Right atrium auricular region (tissue), 2 donors: Measurements from ENCODE around the gene DGKD. TPM values are rescaled to one million over a fixed set of nuclear protein-coding genes. Genes with fewer than 3 reads are reported as not detected.
A peak's percentile ranks its signal among the peaks of the same experiment; 100 is the strongest.

ENCODE experiments used
- DNase-seq: peaks from one replicate; pipeline ENCODE4 v3.0.0-alpha.2; 2019; ENCODE audit warnings: low spot score
- H3K27ac ChIP-seq, 2 donors: fragments of 200-600 bp; sonication (generic); 1 replicate in 1 of 2; 2 replicates in 1 of 2; pipeline ENCODE4 v1.5.1; 2016 to 2019
- H3K27me3 ChIP-seq, 2 donors: fragments of 200-600 bp; sonication (generic); one replicate each; pipeline versions ENCODE4 v1.5.1 to v1.6.0; 2017 to 2019
- H3K36me3 ChIP-seq: fragments of 200-600 bp; sonication (generic); one replicate; pipeline ENCODE4 v1.5.1; 2016
- H3K4me1 ChIP-seq, 2 donors: fragments of 200-600 bp; sonication (generic); one replicate each; pipeline versions ENCODE4 v1.5.1 to v1.6.0; 2017 to 2019
- H3K4me3 ChIP-seq, 2 donors: fragments of 200-600 bp; sonication (generic); 1 replicate in 1 of 2; 2 replicates in 1 of 2; pipeline ENCODE4 v1.5.1; 2017 to 2019; ENCODE audit warnings: mild to moderate bottlenecking in 1 of 2, moderate library complexity in 1 of 2
- H3K9me3 ChIP-seq, 2 donors: fragments of 200-600 bp; sonication (generic); one replicate each; pipeline ENCODE4 v1.5.1; 2019
- CTCF ChIP-seq, 2 donors: fragments of 200-600 bp; sonication (generic); IDR thresholded peaks; one replicate each; pipeline ENCODE4 v1.5.1; 2019; ENCODE audit warnings: antibody characterized with exemption in 2 of 2
- total RNA-seq, 2 donors: library from RNA; depleted of rRNA; stranded (reverse); fragments of >200 nt; gene quantifications; one replicate each; pipeline ENCODE4 v1.1.0, GENCODE V29; 2016

DGKD gene
- total RNA-seq, 2 donors from 2014 or later = 18.4 to 40.1 TPM

- no peak overlapping the region for H3K4me3 ChIP-seq
- no peak for DNase-seq
- peaks cover 57% of the 10 kb centered on the region for H3K36me3 ChIP-seq
Observed at GRCh38 chr2:233469261-233470010, 115.1 kb downstream of the DGKD start.

GRCh38 chr2:233470011-233470687, 115.9 kb downstream of the DGKD start:
- no peak for TF ChIP-seq CTCF (IDR thresholded peaks at IDR 0.05)
- H3K36me3 ChIP-seq = peaks cover 50% of the 10 kb centered on the region

More at GRCh38 chr2:233469261-233470010, 115.1 kb downstream of the DGKD start:
- peaks cover 0 to 17% of the 10 kb centered on the region in 2 donors for H3K4me1 ChIP-seq
- H3K9me3 ChIP-seq = no peaks in the 10 kb centered on the region
- no peaks in the 10 kb centered on the region for H3K27me3 ChIP-seq
- H3K27ac ChIP-seq = peak overlapping the region; percentile 59 to 71
- no peak for TF ChIP-seq CTCF (IDR thresholded peaks at IDR 0.05)

GRCh38 chr2:233470839-233471238, 116.5 kb downstream of the DGKD start:
- Histone ChIP-seq H3K4me3 (no peak overlapping the region), H3K4me1 (peaks cover 0 to 17% of the 10 kb centered on the region in 2 donors), H3K36me3 (peaks cover 53% of the 10 kb centered on the region), H3K9me3 (no peaks in the 10 kb centered on the region), H3K27me3 (no peaks in the 10 kb centered on the region), H3K27ac (peak overlapping the region in 1 of 2 donors; percentile 71)
- DNase-seq = no peak
- TF ChIP-seq CTCF (IDR thresholded peaks at IDR 0.05) = no peak

More at GRCh38 chr2:233470011-233470687, 115.9 kb downstream of the DGKD start:
- H3K4me3 ChIP-seq = no peak overlapping the region
- H3K27ac ChIP-seq = peak overlapping the region; percentile 59 to 71
- no peaks in the 10 kb centered on the region for H3K9me3 ChIP-seq
- H3K27me3 ChIP-seq = no peaks in the 10 kb centered on the region
- no peak for DNase-seq
- H3K4me1 ChIP-seq = peaks cover 0 to 17% of the 10 kb centered on the region in 2 donors

GRCh38 chr2:233471291-233472035, 117.2 kb downstream of the DGKD start:
- TF ChIP-seq CTCF (IDR thresholded peaks at IDR 0.05) = no peak
- H3K9me3 ChIP-seq = no peaks in the 10 kb centered on the region
- H3K27ac ChIP-seq = peak overlapping the region in 1 of 2 donors; percentile 71
- H3K4me1 ChIP-seq = peaks cover 0 to 17% of the 10 kb centered on the region in 2 donors
- no peaks in the 10 kb centered on the region for H3K27me3 ChIP-seq
- peaks cover 54% of the 10 kb centered on the region for H3K36me3 ChIP-seq
- no peak overlapping the region for H3K4me3 ChIP-seq
- no peak for DNase-seq

- DNase-seq = peak; percentile 43
- no peak for TF ChIP-seq CTCF (IDR thresholded peaks at IDR 0.05)
- Histone ChIP-seq H3K9me3 (no peaks in the 10 kb centered on the region), H3K27ac (no peak overlapping the region), H3K36me3 (peaks cover 41% of the 10 kb centered on the region), H3K27me3 (no peaks in the 10 kb centered on the region), H3K4me1 (peaks cover 0 to 17% of the 10 kb centered on the region in 2 donors), H3K4me3 (no peak overlapping the region)
Observed at GRCh38 chr2:233473386-233473791, 119.1 kb downstream of the DGKD start.
